Measurements from ENCODE around the gene ENKD1.

Gene ENKD1

DNA sequence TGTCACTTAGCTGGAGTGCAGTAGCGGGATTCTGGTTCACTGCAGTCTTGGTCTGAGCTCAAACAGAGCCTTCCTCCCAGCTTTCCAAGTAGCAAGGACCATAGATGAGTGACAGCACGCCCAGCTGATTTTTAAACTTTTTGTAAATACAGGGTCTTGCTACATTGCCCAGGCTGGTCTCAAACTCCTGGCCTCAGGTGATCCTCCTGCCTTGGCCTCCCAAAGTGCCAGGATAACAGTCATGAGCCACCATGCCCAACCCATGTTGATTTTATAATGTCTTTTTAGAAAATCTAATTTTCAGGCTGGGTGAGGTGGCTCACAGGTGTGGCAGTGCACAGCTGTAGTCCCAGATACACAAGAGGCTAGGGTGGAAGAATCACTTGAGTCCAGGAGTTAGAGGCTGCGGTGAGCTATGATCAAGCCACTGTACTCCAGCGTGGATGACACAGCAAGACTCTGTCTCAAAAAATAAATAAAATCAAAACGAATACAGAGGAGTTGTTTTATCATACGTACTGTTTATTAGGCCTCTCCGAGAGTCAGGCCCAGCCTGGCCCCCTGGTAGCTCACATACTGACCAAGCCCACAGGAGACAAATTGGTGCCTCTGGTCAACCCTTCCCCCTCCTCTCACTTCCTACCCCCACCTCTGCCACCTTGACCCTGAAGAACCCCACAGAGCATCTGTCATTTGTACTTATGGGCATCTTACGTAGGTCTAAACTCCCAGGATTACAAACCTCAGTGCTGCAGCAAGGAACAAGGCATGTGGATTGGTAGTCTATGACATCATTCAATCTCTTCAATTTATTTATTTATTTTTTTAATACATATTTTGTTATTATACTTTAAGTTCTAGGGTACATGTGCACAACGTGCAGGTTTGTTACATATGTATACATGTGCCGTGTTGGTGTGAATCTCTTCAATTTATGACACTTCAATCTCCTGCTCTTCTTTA lies 13.7 kb upstream of the ENKD1 start:
- Histone ChIP-seq H3K27ac (no peak overlapping the region), H3K4me3 (no peak overlapping the region)
- no peak for DNase-seq (ENCODE audit: low spot score)
- TF ChIP-seq, protein P1, sequence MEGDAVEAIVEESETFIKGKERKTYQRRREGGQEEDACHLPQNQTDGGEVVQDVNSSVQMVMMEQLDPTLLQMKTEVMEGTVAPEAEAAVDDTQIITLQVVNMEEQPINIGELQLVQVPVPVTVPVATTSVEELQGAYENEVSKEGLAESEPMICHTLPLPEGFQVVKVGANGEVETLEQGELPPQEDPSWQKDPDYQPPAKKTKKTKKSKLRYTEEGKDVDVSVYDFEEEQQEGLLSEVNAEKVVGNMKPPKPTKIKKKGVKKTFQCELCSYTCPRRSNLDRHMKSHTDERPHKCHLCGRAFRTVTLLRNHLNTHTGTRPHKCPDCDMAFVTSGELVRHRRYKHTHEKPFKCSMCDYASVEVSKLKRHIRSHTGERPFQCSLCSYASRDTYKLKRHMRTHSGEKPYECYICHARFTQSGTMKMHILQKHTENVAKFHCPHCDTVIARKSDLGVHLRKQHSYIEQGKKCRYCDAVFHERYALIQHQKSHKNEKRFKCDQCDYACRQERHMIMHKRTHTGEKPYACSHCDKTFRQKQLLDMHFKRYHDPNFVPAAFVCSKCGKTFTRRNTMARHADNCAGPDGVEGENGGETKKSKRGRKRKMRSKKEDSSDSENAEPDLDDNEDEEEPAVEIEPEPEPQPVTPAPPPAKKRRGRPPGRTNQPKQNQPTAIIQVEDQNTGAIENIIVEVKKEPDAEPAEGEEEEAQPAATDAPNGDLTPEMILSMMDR (IDR thresholded peaks at IDR 0.05): no peak

DNA sequence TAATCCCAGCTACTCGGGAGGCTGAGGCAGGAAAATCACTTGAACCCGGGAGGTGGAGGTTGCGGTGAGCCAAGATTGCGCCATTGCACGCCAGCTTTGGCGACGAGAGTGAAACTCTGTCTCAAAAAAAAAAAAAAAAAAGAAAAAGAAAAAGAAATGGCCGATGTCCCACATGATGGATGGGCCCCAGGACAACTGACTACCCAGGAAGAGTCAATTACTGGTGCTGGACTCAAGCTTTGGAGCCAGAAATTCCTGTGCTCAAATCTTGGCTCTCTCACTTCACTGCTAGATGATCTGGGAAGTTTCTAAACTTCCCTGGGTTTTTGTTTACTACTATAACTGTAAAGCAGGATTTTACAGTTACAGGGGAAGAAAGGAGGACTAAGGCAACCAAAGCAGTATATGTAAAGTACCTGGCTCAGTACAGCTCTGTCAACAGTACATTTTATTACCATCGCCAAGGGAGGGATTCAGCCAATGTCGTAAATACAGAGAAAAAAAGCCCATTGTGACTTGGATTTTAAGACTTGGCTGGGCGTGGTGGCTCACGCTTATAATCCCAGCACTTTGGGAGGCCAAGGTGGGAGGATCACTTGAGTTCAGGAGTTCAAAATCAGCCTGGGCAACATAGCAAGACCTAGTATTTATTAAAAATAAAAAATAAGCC lies 11.9 kb upstream of the ENKD1 start:
- DNase-seq (ENCODE audit: low spot score): no peak
- TF ChIP-seq, protein P1 (IDR thresholded peaks at IDR 0.05): no peak
- Histone ChIP-seq H3K27ac (no peak overlapping the region), H3K4me3 (no peak overlapping the region)

DNA sequence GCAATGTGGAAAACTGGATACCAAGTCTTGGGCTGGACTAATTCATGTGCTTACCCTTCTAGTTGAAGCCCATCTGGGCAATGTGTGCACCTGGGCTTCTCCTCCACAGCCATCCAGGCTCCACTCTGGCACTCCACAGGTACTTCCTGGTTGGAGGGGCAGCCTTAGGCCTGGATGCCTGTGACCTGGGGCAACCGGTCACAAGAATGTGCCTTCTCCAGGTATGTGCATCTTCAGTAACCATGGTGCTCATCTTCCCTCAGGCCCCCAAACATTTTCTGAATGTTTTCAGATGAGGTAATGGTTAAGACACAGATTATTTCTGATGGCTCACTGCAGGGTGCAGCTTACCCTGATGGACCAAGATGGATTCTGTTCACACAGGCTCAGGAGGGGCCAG lies 11.2 kb upstream of the ENKD1 start:
- DNase-seq (ENCODE audit: low spot score): no peak
- TF ChIP-seq, protein P1 (IDR thresholded peaks at IDR 0.05): no peak
- Histone ChIP-seq H3K4me3 (no peak overlapping the region), H3K27ac (no peak overlapping the region)

DNA sequence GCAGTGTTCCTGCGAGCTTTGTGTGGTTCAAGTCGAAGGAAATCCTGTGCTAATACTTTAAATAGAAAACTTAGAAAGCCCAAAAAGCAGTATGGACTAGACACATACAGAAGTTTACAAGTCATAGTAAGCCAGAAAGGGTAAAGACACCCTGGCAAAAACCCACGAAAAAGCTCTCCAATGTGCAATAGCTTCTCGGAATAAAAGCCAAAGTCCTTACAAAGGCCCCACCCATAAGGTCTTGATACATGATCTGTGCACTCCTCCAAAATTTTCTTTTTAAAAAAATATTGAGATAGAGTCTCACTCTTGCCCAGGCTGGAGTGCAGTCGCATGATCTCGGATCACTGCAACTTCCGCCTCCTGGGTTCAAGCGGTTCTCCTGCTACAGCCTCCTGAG lies 10.4 kb upstream of the ENKD1 start:
- no peak overlapping the region for H3K27ac ChIP-seq
- no peak for DNase-seq (ENCODE audit: low spot score)
- H3K4me3 ChIP-seq: no peak overlapping the region
- TF ChIP-seq, protein P1 (IDR thresholded peaks at IDR 0.05): no peak

DNA sequence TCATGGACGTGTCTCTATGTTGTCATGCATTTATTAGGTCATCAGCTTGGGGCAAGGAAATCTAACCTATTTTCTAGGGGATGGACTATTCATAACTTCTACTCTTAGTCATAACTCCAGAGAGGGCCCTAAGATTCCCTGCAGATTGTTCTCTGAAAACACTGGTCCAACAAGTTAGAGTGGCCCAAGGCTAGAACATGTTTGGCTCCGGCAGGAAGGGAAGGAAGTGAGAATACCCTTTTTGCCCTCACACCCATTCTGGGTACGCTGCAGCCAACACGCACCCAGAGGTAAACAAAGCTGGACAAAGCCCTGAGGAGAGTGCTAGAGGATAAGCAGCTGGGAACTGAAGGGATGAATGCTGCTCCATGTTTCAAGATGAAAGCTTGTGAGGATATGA lies 10.0 kb upstream of the ENKD1 start:
- TF ChIP-seq, protein P1 (IDR thresholded peaks at IDR 0.05): no peak
- no peak overlapping the region for H3K4me3 ChIP-seq
- H3K27ac ChIP-seq: no peak overlapping the region
- no peak for DNase-seq (ENCODE audit: low spot score)

DNA sequence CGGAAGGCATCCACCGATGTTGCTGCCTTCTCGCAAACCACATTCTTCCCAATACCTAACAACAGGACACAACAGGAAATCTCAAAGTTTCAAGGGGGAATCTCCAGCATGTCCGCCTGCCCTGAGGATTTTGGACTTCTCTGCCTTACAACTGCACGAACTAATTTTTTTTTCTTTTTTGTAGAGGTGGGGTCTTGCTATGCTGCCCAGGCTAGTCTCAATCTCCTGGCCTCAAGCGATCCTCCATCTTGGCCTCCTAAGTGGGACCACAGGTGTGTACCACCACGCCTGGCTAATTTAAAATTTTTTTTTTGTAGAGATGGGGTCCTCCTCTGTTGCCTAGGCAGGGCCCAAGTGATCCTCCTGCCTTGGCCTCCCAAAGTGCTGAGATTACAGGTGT lies 9.4 kb upstream of the ENKD1 start:
- TF ChIP-seq, protein P1 (IDR thresholded peaks at IDR 0.05): no peak
- no peak for DNase-seq (ENCODE audit: low spot score)
- no peak overlapping the region for H3K4me3 ChIP-seq
- H3K27ac ChIP-seq: no peak overlapping the region

Measured in coronary artery (tissue), 2 donors.